HPDE6-E6E7 (cell line): ENCODE measurements around the gene MKRN3.
"Not testable (repeated sequence)": the region's sequence is repeated elsewhere in the genome, so short reads cannot be mapped to it uniquely, and the experiment has no call there.

ENCODE experiments used
- DNase-seq: peaks from one replicate; pipeline ENCODE4 v3.0.0; 2011; ENCODE audit warnings: missing footprints; ENCODE audit errors: extremely low spot score

The MKRN3 gene

GRCh38 chr15:23588268-23588667 is 22.8 kb downstream of the MKRN3 start:
- DNase-seq, result no peak

DNA sequence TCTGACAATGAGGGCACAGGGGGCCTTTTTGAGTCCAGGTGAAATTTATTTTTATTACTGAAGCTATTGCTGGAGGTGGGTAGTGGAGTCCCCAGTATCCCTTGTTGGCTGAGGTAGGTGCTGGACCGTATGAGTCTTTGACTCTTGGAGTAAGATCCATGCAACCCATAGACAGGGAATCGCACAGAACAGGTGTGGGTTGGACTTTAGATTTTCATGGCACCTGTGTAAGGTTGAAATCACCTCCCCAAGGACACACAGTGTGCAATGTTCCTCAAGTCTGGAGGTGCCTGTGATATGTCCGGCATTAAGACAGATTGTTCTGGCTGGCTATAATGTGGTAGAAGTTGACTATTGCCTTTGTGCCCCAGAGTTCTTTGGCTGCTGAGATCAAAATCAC is 23.5 kb downstream of the MKRN3 start:
- DNase-seq, result no peak

GRCh38 chr15:23594252-23594770 is 28.8 kb downstream of the MKRN3 start:
- no peak for DNase-seq

GRCh38 chr15:23595368-23595767 is 29.9 kb downstream of the MKRN3 start:
- DNase-seq, result no peak

GRCh38 chr15:23596736-23597135 is 31.3 kb downstream of the MKRN3 start:
- DNase-seq, result no peak

DNA sequence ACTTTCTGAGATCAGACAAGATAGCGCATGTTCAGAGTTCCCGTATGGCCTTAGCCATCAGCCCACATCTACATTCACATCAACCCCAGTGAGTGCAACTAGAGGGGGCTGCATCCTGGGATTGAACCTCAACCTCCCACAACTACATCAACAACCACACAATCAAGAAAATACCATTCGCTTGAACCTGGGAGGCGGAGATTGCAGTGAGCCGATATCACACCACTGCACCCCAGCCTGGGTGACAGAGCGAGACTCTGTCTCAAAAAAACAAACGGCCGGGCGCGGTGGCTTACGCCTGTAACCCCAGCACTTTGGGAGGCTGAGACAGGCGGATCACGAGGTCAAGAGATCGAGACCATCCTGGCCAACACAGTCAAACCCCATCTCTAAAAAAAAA is 31.8 kb downstream of the MKRN3 start:
- DNase-seq, result not testable (repeated sequence)

- DNase-seq, result no peak
Observed at GRCh38 chr15:23599053-23599452, 33.6 kb downstream of the MKRN3 start.

DNA sequence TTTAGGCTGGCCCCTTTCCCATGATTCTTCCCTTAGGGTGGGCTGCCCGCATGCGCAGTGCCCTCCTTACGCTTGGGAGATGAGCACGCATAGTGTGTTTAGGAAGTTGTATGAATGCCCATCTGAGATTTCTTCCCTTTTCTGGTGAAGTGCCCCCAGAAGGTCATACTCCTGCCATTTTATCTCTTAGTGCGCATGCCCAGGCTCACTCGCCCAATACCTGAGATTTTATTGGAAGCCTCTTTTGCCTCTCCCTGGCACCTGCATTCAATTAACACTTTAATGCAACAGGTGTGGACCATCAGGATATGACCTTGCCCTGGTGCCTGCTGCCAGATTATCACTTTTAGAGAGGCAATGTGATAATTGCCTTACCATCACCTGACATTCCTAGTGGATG is 36.6 kb downstream of the MKRN3 start:
- no peak for DNase-seq

DNA sequence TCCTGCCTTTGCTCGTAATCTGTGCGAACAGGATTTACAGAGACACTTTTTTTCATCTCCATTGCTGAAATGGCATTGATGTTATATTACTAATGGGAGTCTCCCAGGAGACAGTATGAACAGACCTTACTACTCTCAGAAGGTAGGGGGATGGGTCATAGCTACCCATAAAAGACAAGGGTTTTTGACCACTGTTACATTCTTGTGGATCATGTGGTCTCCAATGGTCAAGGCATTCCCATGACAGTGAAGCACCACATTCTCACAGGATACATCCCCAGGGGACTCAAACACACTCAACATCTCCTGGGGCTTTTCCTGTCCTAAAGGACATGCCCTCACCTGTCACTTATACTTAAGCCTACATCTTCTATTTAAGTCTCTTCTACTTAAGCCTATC is 40.8 kb downstream of the MKRN3 start:
- DNase-seq, result no peak

GRCh38 chr15:23616536-23616935 is 51.1 kb downstream of the MKRN3 start:
- DNase-seq, result no peak
